IMR-90 (cell line): ENCODE measurements around the gene BLMH. TPM values are rescaled to one million over a fixed set of nuclear protein-coding genes. Genes with fewer than 3 reads are reported as not detected.

ENCODE experiments used
- ATAC-seq: fragments of 200-7000 bp; cut with Tn5 transposase; 2 replicates; pipeline ENCODE4 v1.9.1; 2020; ENCODE audit warnings: low read depth, mild to moderate bottlenecking, moderate library complexity
- BruUV-seq: library from RNA; stranded (reverse); fragments of 400-500 nt; replicated peaks from 2 replicates; lab custom pipeline; 2021; lab: Mats Ljungman, UMichigan
- CTCF ChIA-PET: fragments of 300-600 bp; formaldehyde crosslinking; extraction: SDS; loops from one replicate; lab custom pipeline; 2021; ENCODE audit warnings: antibody characterized with exemption; lab: Yijun Ruan, JAX
- POLR2A ChIA-PET: fragments of 300-600 bp; sonication (Branson Sonifier 250); formaldehyde crosslinking; loops from one replicate; lab custom pipeline; 2022; ENCODE audit warnings: antibody characterized with exemption; ENCODE audit not compliant: unreplicated experiment; lab: Charles Lee
- DNase-seq: peaks from one replicate; pipeline ENCODE4 v3.0.0; 2013
- H2AFZ ChIP-seq: replicated peaks from 2 replicates; pipeline ENCODE3; 2013; ENCODE audit warnings: low read length, mild to moderate bottlenecking; ENCODE audit not compliant: poor library complexity
- H2AK5ac ChIP-seq: 2 replicates; pipeline ENCODE4 v1.6.1; 2013; ENCODE audit warnings: low read depth, low read length, inconsistent platforms
- H2AK9ac ChIP-seq: replicated peaks from 2 replicates; pipeline ENCODE3; 2013; ENCODE audit warnings: mild to moderate bottlenecking, low read depth, low read length, moderate library complexity; ENCODE audit not compliant: poor library complexity
- H2BK120ac ChIP-seq: 2 replicates; pipeline ENCODE4 v1.6.1; 2013; ENCODE audit warnings: low read depth, low read length, inconsistent platforms
- H2BK15ac ChIP-seq: 3 replicates; pipeline ENCODE4 v1.6.1; 2013; ENCODE audit warnings: low read depth, low read length, inconsistent platforms
- H2BK20ac ChIP-seq: 2 replicates; pipeline ENCODE4 v1.6.1; 2013; ENCODE audit warnings: low read depth, mild to moderate bottlenecking, inconsistent platforms, low read length, moderate library complexity
- H2BK5ac ChIP-seq: 2 replicates; pipeline ENCODE4 v1.6.1; 2013; ENCODE audit warnings: mild to moderate bottlenecking, low read depth, low read length, inconsistent platforms; ENCODE audit not compliant: poor library complexity, severe bottlenecking
- H3K14ac ChIP-seq: replicated peaks from 2 replicates; pipeline ENCODE4 v1.6.1; 2013; ENCODE audit warnings: low read depth, low read length, inconsistent platforms
- H3K18ac ChIP-seq: 2 replicates; pipeline ENCODE4 v1.6.1; 2013; ENCODE audit warnings: low read depth, low read length, control low read depth
- H3K23ac ChIP-seq: 2 replicates; pipeline ENCODE4 v1.6.1; 2013; ENCODE audit warnings: low read depth, low read length, inconsistent platforms
- H3K27ac ChIP-seq: 2 replicates; pipeline ENCODE4 v1.5.1; 2013; ENCODE audit warnings: mild to moderate bottlenecking, control low read depth, low read length; ENCODE audit not compliant: insufficient read depth
- H3K27me3 ChIP-seq: 2 replicates; pipeline ENCODE4 v1.6.1; 2013; ENCODE audit warnings: low read length; ENCODE audit not compliant: control insufficient read depth, insufficient read depth
- H3K36me3 ChIP-seq: 2 replicates; pipeline ENCODE4 v1.6.1; 2013; ENCODE audit warnings: low read length, mixed read lengths; ENCODE audit not compliant: control insufficient read depth, insufficient read depth
- H3K4ac ChIP-seq: 2 replicates; pipeline ENCODE4 v1.6.1; 2013; ENCODE audit warnings: low read depth, low read length, inconsistent platforms
- H3K4me1 ChIP-seq: 2 replicates; pipeline ENCODE4 v1.6.1; 2013; ENCODE audit warnings: low read length, mixed read lengths; ENCODE audit not compliant: control insufficient read depth, insufficient read depth
- H3K4me2 ChIP-seq: 2 replicates; pipeline ENCODE4 v1.6.1; 2013; ENCODE audit warnings: low read depth, mild to moderate bottlenecking, control low read depth, low read length, moderate library complexity
- H3K4me3 ChIP-seq: 2 replicates; pipeline ENCODE4 v1.5.1; 2013; ENCODE audit warnings: low read depth, mild to moderate bottlenecking, control low read depth, low read length, moderate library complexity; ENCODE audit not compliant: insufficient read depth
- H3K56ac ChIP-seq: 2 replicates; pipeline ENCODE4 v1.6.1; 2013; ENCODE audit warnings: low read length, inconsistent platforms; ENCODE audit not compliant: insufficient read depth; ENCODE audit errors: extremely low read depth
- H3K79me1 ChIP-seq, 2 experiments: 2 replicates each; pipeline ENCODE4 v1.6.1; 2013; ENCODE audit warnings: low read length in 2 of 2, inconsistent platforms in 1 of 2, low read depth in 1 of 2
- H3K9ac ChIP-seq: 2 replicates; pipeline ENCODE4 v1.6.1; 2013; ENCODE audit warnings: low read depth, low read length, control low read depth
- H3K9me1 ChIP-seq: 2 replicates; pipeline ENCODE4 v1.6.1; 2013; ENCODE audit warnings: low read length, inconsistent platforms; ENCODE audit not compliant: insufficient read depth
- H3K9me3 ChIP-seq: 2 replicates; pipeline ENCODE4 v1.6.1; 2013; ENCODE audit warnings: low read length; ENCODE audit not compliant: control insufficient read depth, insufficient read depth
- H4K20me1 ChIP-seq: 2 replicates; pipeline ENCODE4 v1.6.1; 2013; ENCODE audit warnings: low read length, inconsistent platforms; ENCODE audit not compliant: insufficient read depth
- H4K5ac ChIP-seq: 2 replicates; pipeline ENCODE4 v1.6.1; 2013; ENCODE audit warnings: mild to moderate bottlenecking, low read depth, low read length, control low read depth
- H4K8ac ChIP-seq, 2 experiments: 2 replicates each; pipeline ENCODE4 v1.6.1; 2013; ENCODE audit warnings: low read depth in 2 of 2, low read length in 2 of 2, control low read depth in 1 of 2, inconsistent platforms in 1 of 2
- H4K91ac ChIP-seq: 2 replicates; pipeline ENCODE4 v1.6.1; 2013; ENCODE audit warnings: low read depth, low read length, inconsistent platforms; ENCODE audit not compliant: insufficient read depth
- BHLHE40 ChIP-seq: fragments of 150-350 bp; IDR thresholded peaks from 2 replicates; pipeline ENCODE4 v1.6.1; 2016; ENCODE audit warnings: mild to moderate bottlenecking, low read depth, low read length
- CEBPB ChIP-seq: IDR thresholded peaks from 2 replicates; pipeline ENCODE4 v1.6.1; 2012; ENCODE audit warnings: low read depth, low read length, improper control_type of control experiment
- CHD1 ChIP-seq: IDR thresholded peaks from 2 replicates; pipeline ENCODE4 v1.6.1; 2012; ENCODE audit warnings: low read depth, low read length, improper control_type of control experiment
- CTCF ChIP-seq: conservative IDR thresholded peaks from 2 replicates; pipeline ENCODE4 v1.5.1; 2012; ENCODE audit warnings: mild to moderate bottlenecking, low read depth, low read length, improper control_type of control experiment
- FOS ChIP-seq: fragments of 150-350 bp; IDR thresholded peaks from 2 replicates; pipeline ENCODE4 v1.6.1; 2016; ENCODE audit warnings: low read depth, low read length
- MAFK ChIP-seq: IDR thresholded peaks from 2 replicates; pipeline ENCODE4 v1.6.1; 2012; ENCODE audit warnings: low read depth, low read length, improper control_type of control experiment
- MAZ ChIP-seq: IDR thresholded peaks from 2 replicates; pipeline ENCODE4 v1.6.1; 2012; ENCODE audit warnings: low read depth, mild to moderate bottlenecking, low read length, improper control_type of control experiment, moderate library complexity, borderline replicate concordance
- MXI1 ChIP-seq: IDR thresholded peaks from 2 replicates; pipeline ENCODE4 v1.6.1; 2012; ENCODE audit warnings: low read depth, mild to moderate bottlenecking, low read length, moderate library complexity, borderline replicate concordance
- NFE2L2 ChIP-seq: fragments of 150-350 bp; IDR thresholded peaks from 2 replicates; pipeline ENCODE4 v1.6.1; 2016; ENCODE audit warnings: low read depth, mild to moderate bottlenecking, low read length
- POLR2A ChIP-seq: IDR thresholded peaks from 2 replicates; pipeline ENCODE4 v1.6.1; 2012; ENCODE audit warnings: mild to moderate bottlenecking, low read depth, low read length
- RAD21 ChIP-seq: IDR thresholded peaks from 2 replicates; pipeline ENCODE4 v1.6.1; 2012; ENCODE audit warnings: low read length, improper control_type of control experiment
- RCOR1 ChIP-seq: IDR thresholded peaks from 2 replicates; pipeline ENCODE4 v1.6.1; 2012; ENCODE audit warnings: mild to moderate bottlenecking, low read length, improper control_type of control experiment; ENCODE audit not compliant: insufficient replicate concordance
- RFX5 ChIP-seq: IDR thresholded peaks from 2 replicates; pipeline ENCODE4 v1.8.0; 2012; ENCODE audit warnings: low read depth, mild to moderate bottlenecking, low read length, moderate library complexity
- SMC3 ChIP-seq: fragments of 150-350 bp; IDR thresholded peaks from 2 replicates; pipeline ENCODE4 v1.6.1; 2016; ENCODE audit warnings: low read depth, mild to moderate bottlenecking, antibody characterized with exemption, low read length, moderate library complexity
- USF2 ChIP-seq: fragments of 150-350 bp; IDR thresholded peaks from 2 replicates; pipeline ENCODE4 v1.6.1; 2017; ENCODE audit warnings: mild to moderate bottlenecking, antibody characterized with exemption, low read length, low read depth
- WGBS, 2 experiments: methylation state at CpG; one replicate each; pipeline versions ENCODE4 v1.1.5 to v1.1.7; 2013; ENCODE audit warnings: missing lambda C conversion rate in 2 of 2; ENCODE audit not compliant: insufficient read length in 1 of 2; ENCODE audit errors: extremely low coverage in 2 of 2; 5-methylcytosine and 5-hydroxymethylcytosine counted together
- dilution Hi-C: fragments of 300-500 bp; cut with HindIII; formaldehyde crosslinking; loops from one replicate; pipeline ENCODE4 v1.14.3; 2018; ENCODE audit warnings: low sequenced_read_pairs; ENCODE audit not compliant: unreplicated experiment
- in situ Hi-C: fragments of 300-500 bp; cut with MboI; formaldehyde crosslinking; loops from 3 replicates; pipeline ENCODE4 v1.14.3; 2019; ENCODE audit warnings: low sequenced_read_pairs, inconsistent platforms, mixed read lengths
- intact Hi-C: fragments of 100-400 bp; cut with micrococcal nuclease; formaldehyde crosslinking; loops from 2 replicates; pipeline ENCODE4 v1.10.0; 2022
- polyA plus RNA-seq, 3 experiments: library from polyadenylated mRNA; depleted of rRNA; stranded (reverse); fragments of >200 nt; gene quantifications; 2 replicates each; pipeline ENCODE4 v1.2.3, GENCODE V29; 2012; ENCODE audit warnings: low replicate concordance in 1 of 3
- total RNA-seq: library from RNA; depleted of rRNA; stranded (reverse); fragments of >200 nt; gene quantifications from 2 replicates; pipeline ENCODE4 v1.2.3, GENCODE V29; 2012
- TF ChIP-seq, protein P1 (sequence below): fragments of 150-350 bp; IDR thresholded peaks from 2 replicates; pipeline ENCODE4 v1.6.1; 2016; ENCODE audit warnings: low read depth, mild to moderate bottlenecking, low read length, moderate library complexity, borderline replicate concordance

BLMH gene
- total and polyA plus RNA-seq, 2 of the 4 experiments (the other 2 are of a cell fraction) = 17.3 to 20.8 TPM

GRCh38 chr17:30217746-30218245 is 73.9 kb downstream of the BLMH start:
- intact Hi-C loops (no loop called here), in situ Hi-C loops (no loop called here), dilution Hi-C loops (no loop called here)
- Histone ChIP-seq H2AFZ (no peak overlapping the region), H3K23ac (no peak overlapping the region), H3K4me2 (no peak overlapping the region), H3K14ac (no peak overlapping the region), H3K4me1 (no peaks in the 10 kb centered on the region), H3K18ac (no peak overlapping the region), H2AK9ac (no peak overlapping the region), H4K20me1 (no peaks in the 10 kb centered on the region), H3K9me3 (no peaks in the 10 kb centered on the region), H2BK20ac (no peak overlapping the region), H3K56ac (no peak overlapping the region), H3K79me1 (no peaks in the 10 kb centered on the region), H4K91ac (no peak overlapping the region), H4K5ac (no peak overlapping the region), H2BK5ac (no peak overlapping the region), H3K36me3 (no peaks in the 10 kb centered on the region), H3K4me3 (no peak overlapping the region), H2BK120ac (no peak overlapping the region), H3K4ac (no peak overlapping the region), H2AK5ac (no peak overlapping the region), H3K9me1 (no peaks in the 10 kb centered on the region), H3K9ac (no peak overlapping the region), H3K27ac (no peak overlapping the region), H3K27me3 (peaks cover 37% of the 10 kb centered on the region), H2BK15ac (no peak overlapping the region), H4K8ac (no peak overlapping the region)
- BruUV-seq = no TSS peak
- ChIA-PET POLR2A (no interaction called here), CTCF (no interaction called here)
- TF ChIP-seq MXI1 (no peak), CEBPB (no peak), RFX5 (no peak), RAD21 (no peak), FOS (no peak), CTCF (no peak), MAZ (no peak), BHLHE40 (no peak), NFE2L2 (no peak), RCOR1 (no peak), CHD1 (no peak), MAFK (no peak), POLR2A (no peak), SMC3 (no peak), USF2 (no peak)
- TF ChIP-seq, protein P1, sequence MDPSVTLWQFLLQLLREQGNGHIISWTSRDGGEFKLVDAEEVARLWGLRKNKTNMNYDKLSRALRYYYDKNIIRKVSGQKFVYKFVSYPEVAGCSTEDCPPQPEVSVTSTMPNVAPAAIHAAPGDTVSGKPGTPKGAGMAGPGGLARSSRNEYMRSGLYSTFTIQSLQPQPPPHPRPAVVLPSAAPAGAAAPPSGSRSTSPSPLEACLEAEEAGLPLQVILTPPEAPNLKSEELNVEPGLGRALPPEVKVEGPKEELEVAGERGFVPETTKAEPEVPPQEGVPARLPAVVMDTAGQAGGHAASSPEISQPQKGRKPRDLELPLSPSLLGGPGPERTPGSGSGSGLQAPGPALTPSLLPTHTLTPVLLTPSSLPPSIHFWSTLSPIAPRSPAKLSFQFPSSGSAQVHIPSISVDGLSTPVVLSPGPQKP = no peak
- 85% methylated on average over 4 of the region's 11 CpGs; no CpG with 5 or more reads in 1 of the 2 experiments for WGBS, 2 experiments
- DNase-seq (no peak), ATAC-seq (no peak)
